Measurements from ENCODE around the gene LRFN2. TPM values are rescaled to one million over a fixed set of nuclear protein-coding genes. Genes with fewer than 3 reads are reported as not detected.

The LRFN2 gene
- total and polyA plus RNA-seq, 2 experiments from 2014 or later: 0.29 to 2.5 TPM

GRCh38 chr6:40444312-40444711 is 142.9 kb downstream of the LRFN2 start:
- Histone ChIP-seq H4K20me1 (replicated peaks; ENCODE audit: insufficient read depth) (no peaks in the 10 kb centered on the region), H3K79me2 (replicated peaks; ENCODE audit: insufficient read depth) (no peaks in the 10 kb centered on the region), H3K27me3 (ENCODE audit: insufficient read depth) (no peaks in the 10 kb centered on the region), H3K4me1 (ENCODE audit: insufficient read depth) (0 out of 2 replicates have a peak, but pooled peaks cover 12% of the 10 kb centered on the region), H3F3A (replicated peaks; ENCODE audit: low read depth) (no peaks in the 10 kb centered on the region), H3K4me2 (no peak overlapping the region), H3K36me3 (ENCODE audit: insufficient read depth) (no peaks in the 10 kb centered on the region), H3K4me3 (no peak overlapping the region), H3K9me2 (ENCODE audit: insufficient read depth) (0 out of 2 replicates have a peak, but pooled peaks cover 10% of the 10 kb centered on the region), H3K27ac (ENCODE audit: low read depth) (no peak overlapping the region), H2AFZ (no peak overlapping the region)
- Mint-ChIP-seq H3K4me1 (peaks cover 26% of the 10 kb centered on the region), H3K36me3 (ENCODE audit: low read depth) (no peaks in the 10 kb centered on the region), H3K4me3 (no peak overlapping the region), H3K9me3 (no peaks in the 10 kb centered on the region; the same call in 2 of the 3 replicates), H3K27me3 (ENCODE audit: insufficient read depth, low read depth, poor library complexity) (peaks cover 9% of the 10 kb centered on the region), H3K27ac (no peak overlapping the region)
- ATAC-seq (peak; percentile 43; the same call in 2 of the 3 replicates), DNase-seq (ENCODE audit: low spot score) (no peak)
- TF ChIP-seq, protein P1, sequence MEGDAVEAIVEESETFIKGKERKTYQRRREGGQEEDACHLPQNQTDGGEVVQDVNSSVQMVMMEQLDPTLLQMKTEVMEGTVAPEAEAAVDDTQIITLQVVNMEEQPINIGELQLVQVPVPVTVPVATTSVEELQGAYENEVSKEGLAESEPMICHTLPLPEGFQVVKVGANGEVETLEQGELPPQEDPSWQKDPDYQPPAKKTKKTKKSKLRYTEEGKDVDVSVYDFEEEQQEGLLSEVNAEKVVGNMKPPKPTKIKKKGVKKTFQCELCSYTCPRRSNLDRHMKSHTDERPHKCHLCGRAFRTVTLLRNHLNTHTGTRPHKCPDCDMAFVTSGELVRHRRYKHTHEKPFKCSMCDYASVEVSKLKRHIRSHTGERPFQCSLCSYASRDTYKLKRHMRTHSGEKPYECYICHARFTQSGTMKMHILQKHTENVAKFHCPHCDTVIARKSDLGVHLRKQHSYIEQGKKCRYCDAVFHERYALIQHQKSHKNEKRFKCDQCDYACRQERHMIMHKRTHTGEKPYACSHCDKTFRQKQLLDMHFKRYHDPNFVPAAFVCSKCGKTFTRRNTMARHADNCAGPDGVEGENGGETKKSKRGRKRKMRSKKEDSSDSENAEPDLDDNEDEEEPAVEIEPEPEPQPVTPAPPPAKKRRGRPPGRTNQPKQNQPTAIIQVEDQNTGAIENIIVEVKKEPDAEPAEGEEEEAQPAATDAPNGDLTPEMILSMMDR (conservative IDR thresholded peaks at IDR 0.05; ENCODE audit: low read depth in 2 of 2): no peak
- no peak for TF ChIP-seq ZNF114 (CRISPR knock-in tag; IDR thresholded peaks at IDR 0.05)
- TF ChIP-seq JUNB (IDR thresholded peaks at IDR 0.05; ENCODE audit: unreplicated experiment): no peak
- TF ChIP-seq STAT1 (IDR thresholded peaks at IDR 0.05; ENCODE audit: unreplicated experiment): no peak
- no peak for TF ChIP-seq CREB1 (CRISPR knock-in tag; IDR thresholded peaks at IDR 0.05; ENCODE audit: low read depth)
- TF ChIP-seq ZNF462 (CRISPR knock-in tag; IDR thresholded peaks at IDR 0.05): no peak
- no peak for TF ChIP-seq EZH2phosphoT487 (IDR thresholded peaks at IDR 0.05; ENCODE audit: unreplicated experiment)
- no peak for TF ChIP-seq EZH2 (IDR thresholded peaks at IDR 0.05; ENCODE audit: low read depth, unreplicated experiment)
- TF ChIP-seq ETS1 (IDR thresholded peaks at IDR 0.05): no peak
- no peak for TF ChIP-seq NANOG (IDR thresholded peaks at IDR 0.05; ENCODE audit: borderline replicate concordance)
- TF ChIP-seq POLR2AphosphoS5 (IDR thresholded peaks at IDR 0.05; ENCODE audit: low read depth): no peak
- TF ChIP-seq, protein P2, sequence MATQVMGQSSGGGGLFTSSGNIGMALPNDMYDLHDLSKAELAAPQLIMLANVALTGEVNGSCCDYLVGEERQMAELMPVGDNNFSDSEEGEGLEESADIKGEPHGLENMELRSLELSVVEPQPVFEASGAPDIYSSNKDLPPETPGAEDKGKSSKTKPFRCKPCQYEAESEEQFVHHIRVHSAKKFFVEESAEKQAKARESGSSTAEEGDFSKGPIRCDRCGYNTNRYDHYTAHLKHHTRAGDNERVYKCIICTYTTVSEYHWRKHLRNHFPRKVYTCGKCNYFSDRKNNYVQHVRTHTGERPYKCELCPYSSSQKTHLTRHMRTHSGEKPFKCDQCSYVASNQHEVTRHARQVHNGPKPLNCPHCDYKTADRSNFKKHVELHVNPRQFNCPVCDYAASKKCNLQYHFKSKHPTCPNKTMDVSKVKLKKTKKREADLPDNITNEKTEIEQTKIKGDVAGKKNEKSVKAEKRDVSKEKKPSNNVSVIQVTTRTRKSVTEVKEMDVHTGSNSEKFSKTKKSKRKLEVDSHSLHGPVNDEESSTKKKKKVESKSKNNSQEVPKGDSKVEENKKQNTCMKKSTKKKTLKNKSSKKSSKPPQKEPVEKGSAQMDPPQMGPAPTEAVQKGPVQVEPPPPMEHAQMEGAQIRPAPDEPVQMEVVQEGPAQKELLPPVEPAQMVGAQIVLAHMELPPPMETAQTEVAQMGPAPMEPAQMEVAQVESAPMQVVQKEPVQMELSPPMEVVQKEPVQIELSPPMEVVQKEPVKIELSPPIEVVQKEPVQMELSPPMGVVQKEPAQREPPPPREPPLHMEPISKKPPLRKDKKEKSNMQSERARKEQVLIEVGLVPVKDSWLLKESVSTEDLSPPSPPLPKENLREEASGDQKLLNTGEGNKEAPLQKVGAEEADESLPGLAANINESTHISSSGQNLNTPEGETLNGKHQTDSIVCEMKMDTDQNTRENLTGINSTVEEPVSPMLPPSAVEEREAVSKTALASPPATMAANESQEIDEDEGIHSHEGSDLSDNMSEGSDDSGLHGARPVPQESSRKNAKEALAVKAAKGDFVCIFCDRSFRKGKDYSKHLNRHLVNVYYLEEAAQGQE (IDR thresholded peaks at IDR 0.05; ENCODE audit: unreplicated experiment): no peak
- TF ChIP-seq ZNF331 (CRISPR knock-in tag; IDR thresholded peaks at IDR 0.05; ENCODE audit: low read depth): no peak

Data from GM23338 (cell line).